A549 (cell line): ENCODE measurements around the gene NTS. TPM values are rescaled to one million over a fixed set of nuclear protein-coding genes. Genes with fewer than 3 reads are reported as not detected.

Experiments used
- ATAC-seq, 2 experiments: fragments of 200-7000 bp in 1 of 2; fragments of >200 bp in 1 of 2; cut with Nextera tagmentation in 1 of 2; cut with Tn5 transposase in 1 of 2; 3 replicates each; pipeline versions ENCODE4 v1.8.0 to v1.9.1; 2018 to 2020; ENCODE audit warnings: mild to moderate bottlenecking in 1 of 2, moderate library complexity in 1 of 2
- CTCF ChIA-PET: fragments of 300-600 bp; sonication (Branson Sonifier 250); formaldehyde crosslinking; extraction: SDS; loops from one replicate; lab custom pipeline; 2021; ENCODE audit warnings: antibody characterized with exemption, inconsistent platforms; lab: Yijun Ruan, JAX
- POLR2A ChIA-PET: fragments of 350-600 bp; formaldehyde crosslinking; extraction: SDS; loops from one replicate; lab custom pipeline; 2021; ENCODE audit warnings: antibody characterized with exemption, inconsistent platforms; lab: Yijun Ruan, JAX
- DNase-seq, 2 experiments: peaks; one replicate each; pipeline versions ENCODE4 v3.0.0 to v3.0.0-alpha.2; 2011 to 2016; ENCODE audit warnings: low read depth in 1 of 2, low spot score in 1 of 2
- FAIRE-seq: peaks from 2 replicates; lab custom pipeline; 2011; peaks lifted over from hg19 to GRCh38; lab: Jason Lieb, UNC
- H3K27ac ChIP-seq, 2 experiments: fragments of >200 bp; sonication (Bioruptor Twin); formaldehyde crosslinking; 3 replicates each; pipeline ENCODE4 v1.5.1; 2016 to 2017
- H3K4me1 ChIP-seq: fragments of >200 bp; sonication (Bioruptor Twin); formaldehyde crosslinking; 3 replicates; pipeline ENCODE4 v1.6.1; 2016
- H3K4me2 ChIP-seq: fragments of >200 bp; sonication (Bioruptor Twin); formaldehyde crosslinking; 3 replicates; pipeline ENCODE4 v1.6.1; 2016
- H3K4me3 ChIP-seq: fragments of >200 bp; sonication (Bioruptor Twin); formaldehyde crosslinking; 3 replicates; pipeline ENCODE4 v1.5.1; 2016
- H3K9me3 ChIP-seq: fragments of >200 bp; sonication (Bioruptor Twin); formaldehyde crosslinking; 3 replicates; pipeline ENCODE4 v1.6.1; 2016
- ATOH8 ChIP-seq: fragments of 250-450 bp; sonication (Bioruptor Pico); IDR thresholded peaks from 2 replicates; pipeline ENCODE4 v1.5.0; 2020; ENCODE audit warnings: low read depth, mild to moderate bottlenecking, moderate library complexity
- BCL3 ChIP-seq: fragments of >200 bp; sonication (Bioruptor Twin); formaldehyde crosslinking; IDR thresholded peaks from 3 replicates; pipeline ENCODE4 v1.6.1; 2016
- CBX8 ChIP-seq: fragments of 200-600 bp; sonication (generic); IDR thresholded peaks from 2 replicates; pipeline ENCODE4 v1.6.1; 2016
- CHD4 ChIP-seq: fragments of 200-600 bp; sonication (generic); IDR thresholded peaks from 2 replicates; pipeline ENCODE4 v1.6.1; 2016; ENCODE audit warnings: antibody characterized with exemption, mild to moderate bottlenecking, borderline replicate concordance
- CTCF ChIP-seq: fragments of >200 bp; sonication (Bioruptor Twin); formaldehyde crosslinking; IDR thresholded peaks from 3 replicates; pipeline ENCODE4 v1.5.1; 2016
- ELK1 ChIP-seq: fragments of 150-350 bp; IDR thresholded peaks from 2 replicates; pipeline ENCODE4 v1.6.1; 2014; ENCODE audit warnings: low read depth, mild to moderate bottlenecking, low read length
- ESRRA ChIP-seq: fragments of 150-350 bp; IDR thresholded peaks from 2 replicates; pipeline ENCODE4 v1.6.1; 2014; ENCODE audit warnings: mild to moderate bottlenecking, low read length, borderline replicate concordance
- FOSB ChIP-seq: fragments of 250-450 bp; sonication (Bioruptor Pico); IDR thresholded peaks from 2 replicates; pipeline ENCODE4 v1.5.0; 2020; ENCODE audit warnings: mild to moderate bottlenecking, moderate library complexity
- FOSL2 ChIP-seq, 2 experiments: fragments of 450-650 bp in 1 of 2; fragments of >200 bp in 1 of 2; sonication (Bioruptor Twin) in 1 of 2; formaldehyde crosslinking; IDR thresholded peaks; 2 replicates each; pipeline versions ENCODE4 v1.5.0 to v1.6.1; 2016 to 2020; ENCODE audit warnings: mild to moderate bottlenecking in 1 of 2, moderate library complexity in 1 of 2
- HDAC2 ChIP-seq: fragments of 200-600 bp; sonication (generic); IDR thresholded peaks from 2 replicates; pipeline ENCODE4 v1.6.1; 2016
- HMGXB4 ChIP-seq: fragments of 250-450 bp; sonication (Bioruptor Pico); IDR thresholded peaks from 2 replicates; pipeline ENCODE4 v1.5.0; 2021; ENCODE audit warnings: mild to moderate bottlenecking, moderate library complexity, borderline replicate concordance
- HOXA7 ChIP-seq: fragments of 250-450 bp; sonication (Bioruptor Pico); IDR thresholded peaks from 2 replicates; pipeline ENCODE4 v1.5.0; 2020; ENCODE audit warnings: mild to moderate bottlenecking, moderate library complexity
- HOXB5 ChIP-seq: fragments of 250-450 bp; sonication (Bioruptor Pico); IDR thresholded peaks from 2 replicates; pipeline ENCODE4 v1.5.0; 2020; ENCODE audit warnings: mild to moderate bottlenecking, moderate library complexity
- JUNB ChIP-seq: fragments of >200 bp; sonication (Bioruptor Twin); formaldehyde crosslinking; IDR thresholded peaks from 2 replicates; pipeline ENCODE4 v1.6.1; 2016
- NFE2L2 ChIP-seq: fragments of 150-350 bp; conservative IDR thresholded peaks from 2 replicates; pipeline ENCODE4 v1.6.1; 2014; ENCODE audit warnings: low read length
- NPAS2 ChIP-seq: fragments of 250-450 bp; sonication (Bioruptor Pico); IDR thresholded peaks from 2 replicates; pipeline ENCODE4 v1.8.0; 2022; ENCODE audit warnings: mild to moderate bottlenecking, moderate library complexity, borderline replicate concordance
- NR3C1 ChIP-seq: fragments of >200 bp; sonication (Bioruptor Twin); formaldehyde crosslinking; IDR thresholded peaks from 3 replicates; pipeline ENCODE4 v1.6.1; 2017
- POLR2A ChIP-seq: IDR thresholded peaks from 2 replicates; pipeline ENCODE4 v1.6.1; 2012; ENCODE audit warnings: mild to moderate bottlenecking, low read length
- RAD21 ChIP-seq, 2 experiments: fragments of >200 bp in 1 of 2; sonication (Bioruptor Twin) in 1 of 2; formaldehyde crosslinking in 1 of 2; IDR thresholded peaks in 1 of 2; conservative IDR thresholded peaks in 1 of 2; 2 replicates in 1 of 2; 3 replicates in 1 of 2; pipeline ENCODE4 v1.6.1; 2012 to 2018; ENCODE audit warnings: inconsistent platforms in 1 of 2
- REST ChIP-seq: fragments of 200-600 bp; sonication (generic); IDR thresholded peaks from 2 replicates; pipeline ENCODE4 v1.6.1; 2016; ENCODE audit warnings: antibody characterized with exemption, mild to moderate bottlenecking, moderate library complexity
- RFX5 ChIP-seq: fragments of 450-650 bp; IDR thresholded peaks from 2 replicates; pipeline ENCODE4 v1.7.1; 2014; ENCODE audit warnings: antibody characterized with exemption, mild to moderate bottlenecking, moderate library complexity
- SMC3 ChIP-seq: fragments of >200 bp; sonication (Bioruptor Twin); formaldehyde crosslinking; IDR thresholded peaks from 3 replicates; pipeline ENCODE4 v1.6.1; 2018; ENCODE audit warnings: inconsistent platforms
- ZC3H11A ChIP-seq: fragments of 450-650 bp; IDR thresholded peaks from 2 replicates; pipeline ENCODE4 v1.6.1; 2014; ENCODE audit warnings: antibody characterized with exemption, mild to moderate bottlenecking
- ZNF302 ChIP-seq: fragments of 250-450 bp; sonication (Bioruptor Pico); IDR thresholded peaks from 2 replicates; pipeline ENCODE4 v1.9.0; 2021; ENCODE audit warnings: inconsistent platforms, mild to moderate bottlenecking, moderate library complexity
- WGBS: methylation state at CpG from one replicate; pipeline ENCODE4 v1.1.6; 2017; ENCODE audit errors: missing lambda C conversion rate; 5-methylcytosine and 5-hydroxymethylcytosine counted together
- polyA plus RNA-seq, 4 experiments: library from polyadenylated mRNA; depleted of rRNA in 3 of 4; stranded (reverse); fragments of >200 nt; fragmentation: RNase III in 1 of 4; extraction: RNeasy Plus Mini Kit Qiagen cat#74134 plus additional on column Dnase treatment in 1 of 4; gene quantifications; 2 replicates in 3 of 4; 3 replicates in 1 of 4; pipeline ENCODE4 v1.2.3, GENCODE V29; 2011 to 2017

The NTS gene
- polyA plus RNA-seq, 2 of the 4 experiments (the other 2 are of a cell fraction): 101 to 119 TPM

- POLR2A ChIA-PET: no interaction called here
- DNase-seq (peak; percentile 9 to 78), FAIRE-seq (peak; percentile 98), ATAC-seq (peak; percentile 66 to 83; a peak in 4 of 6 replicates)
- Histone ChIP-seq H3K4me3 (no peak overlapping the region), H3K4me2 (no peak overlapping the region), H3K9me3 (no peaks in the 10 kb centered on the region), H3K27ac (no peak overlapping the region), H3K4me1 (no peaks in the 10 kb centered on the region)
- 33% methylated on average over 3 of the region's 3 CpGs for WGBS
- TF ChIP-seq ATOH8 (no peak), RFX5 (no peak), CTCF (peak; percentile 77), SMC3 (peak; percentile 75), NFE2L2 (no peak), ELK1 (no peak), POLR2A (no peak), HMGXB4 (no peak), RAD21 (conservative IDR thresholded peaks at IDR 0.05 in 1 of 2, IDR thresholded peaks at IDR 0.05 in 1 of 2) (peak; percentile 73 to 77), FOSB (CRISPR knock-in tag) (no peak), NR3C1 (no peak), ZC3H11A (no peak), FOSL2 (IDR thresholded peaks at IDR 0.05) (no peak), FOSL2 (CRISPR knock-in tag; IDR thresholded peaks at IDR 0.05) (no peak)
- CTCF ChIA-PET: interaction anchor here (1.1 to 3.3 kb wide), 6 partner anchors 10 to 404 kb away, joined by 3 to 19 read pairs (median 4); no protein-coding TSS in a partner anchor
Observed at GRCh38 chr12:85872497-85873091, 1.5 kb upstream of the NTS start.

GRCh38 chr12:85877459-85877858 lies 3.4 kb downstream of the NTS start:
- WGBS: 44% methylated on average over 3 of the region's 3 CpGs
- Histone ChIP-seq H3K4me1 (no peaks in the 10 kb centered on the region), H3K4me2 (no peak overlapping the region), H3K27ac (no peak overlapping the region), H3K9me3 (no peaks in the 10 kb centered on the region), H3K4me3 (no peak overlapping the region)
- FAIRE-seq: no peak
- ATAC-seq: no peak
- DNase-seq: no peak
- POLR2A ChIA-PET: no interaction called here
- CTCF ChIA-PET: interaction anchor here (1.1 kb wide), 1 partner anchor 10 kb away, joined by 3 read pairs; no protein-coding TSS in a partner anchor
- no peak for TF ChIP-seq NPAS2 (CRISPR knock-in tag)
- TF ChIP-seq POLR2A: no peak
- TF ChIP-seq HOXB5 (CRISPR knock-in tag): no peak
- TF ChIP-seq HOXA7 (CRISPR knock-in tag): no peak
- no peak for TF ChIP-seq BCL3
- TF ChIP-seq CHD4: no peak
- no peak for TF ChIP-seq RAD21 (conservative IDR thresholded peaks at IDR 0.05 in 1 of 2, IDR thresholded peaks at IDR 0.05 in 1 of 2)
- no peak for TF ChIP-seq ZNF302 (CRISPR knock-in tag)
- no peak for TF ChIP-seq JUNB
- no peak for TF ChIP-seq REST
- TF ChIP-seq NFE2L2: no peak
- TF ChIP-seq RFX5: no peak
- no peak for TF ChIP-seq ELK1
- TF ChIP-seq CBX8: no peak
- no peak for TF ChIP-seq HDAC2
- TF ChIP-seq ESRRA: no peak
